ENCODE results near the gene ABCC4. TPM values are rescaled to one million over a fixed set of nuclear protein-coding genes. Genes with fewer than 3 reads are reported as not detected.

Gene ABCC4
- total RNA-seq, 1 donor from 2014 or later: 33.4 TPM

- no peak for DNase-seq (ENCODE audit: low read depth)
- H3K4me3 ChIP-seq (ENCODE audit: low read depth, low read length): no peak overlapping the region
- no peak for TF ChIP-seq CTCF (conservative IDR thresholded peaks at IDR 0.05; ENCODE audit: low read depth, low read length)
These were observed 307.6 kb downstream of the ABCC4 start for GRCh38 chr13:94993616-94994015.

- TF ChIP-seq CTCF (conservative IDR thresholded peaks at IDR 0.05; ENCODE audit: low read depth, low read length): no peak
- DNase-seq (ENCODE audit: low read depth): no peak
- no peak overlapping the region for H3K4me3 ChIP-seq (ENCODE audit: low read depth, low read length)
These were observed 309.0 kb downstream of the ABCC4 start for GRCh38 chr13:94992036-94992960.

GRCh38 chr13:94988654-94989053, 312.6 kb downstream of the ABCC4 start:
- no peak overlapping the region for H3K4me3 ChIP-seq (ENCODE audit: low read depth, low read length)
- TF ChIP-seq CTCF (conservative IDR thresholded peaks at IDR 0.05; ENCODE audit: low read depth, low read length): peak; percentile 17
- DNase-seq (ENCODE audit: low read depth): no peak

GRCh38 chr13:94987869-94988268, 313.4 kb downstream of the ABCC4 start:
- no peak overlapping the region for H3K4me3 ChIP-seq (ENCODE audit: low read depth, low read length)
- TF ChIP-seq CTCF (conservative IDR thresholded peaks at IDR 0.05; ENCODE audit: low read depth, low read length): no peak
- DNase-seq (ENCODE audit: low read depth): no peak

- no peak for TF ChIP-seq CTCF (conservative IDR thresholded peaks at IDR 0.05; ENCODE audit: low read depth, low read length)
- no peak for DNase-seq (ENCODE audit: low read depth)
- H3K4me3 ChIP-seq (ENCODE audit: low read depth, low read length): no peak overlapping the region
These were observed 314.2 kb downstream of the ABCC4 start for GRCh38 chr13:94987081-94987480.

GRCh38 chr13:94984958-94985357, 316.3 kb downstream of the ABCC4 start:
- TF ChIP-seq CTCF (conservative IDR thresholded peaks at IDR 0.05; ENCODE audit: low read depth, low read length): no peak
- H3K4me3 ChIP-seq (ENCODE audit: low read depth, low read length): no peak overlapping the region
- no peak for DNase-seq (ENCODE audit: low read depth)

- no peak for DNase-seq (ENCODE audit: low read depth)
- TF ChIP-seq CTCF (conservative IDR thresholded peaks at IDR 0.05; ENCODE audit: low read depth, low read length): no peak
- no peak overlapping the region for H3K4me3 ChIP-seq (ENCODE audit: low read depth, low read length)
These were observed 322.7 kb downstream of the ABCC4 start for GRCh38 chr13:94978516-94978915.
